ENCODE measurements around the gene RASAL3.

RASAL3 gene

GRCh38 chr19:15418579-15419412, 45.5 kb downstream of the RASAL3 start, which contains the start of gene AKAP8L (continued):
- TF ChIP-seq ZBTB48 (tag by site-specific recombination; IDR thresholded peaks at IDR 0.05) = peak; percentile 62
- peak; percentile 83 for TF ChIP-seq HIC1 (tag by site-specific recombination; IDR thresholded peaks at IDR 0.05)
- peak; percentile 93 for TF ChIP-seq YY1 (tag by site-specific recombination; IDR thresholded peaks at IDR 0.05)
- peak; percentile 89; the same call in 1 of the 2 replicates for TF ChIP-seq ZSCAN5A (tag by site-specific recombination; IDR thresholded peaks at IDR 0.05)
- peak; percentile 73; the same call in 1 of the 2 replicates for TF ChIP-seq ZBTB20 (tag by site-specific recombination; IDR thresholded peaks at IDR 0.05)
- TF ChIP-seq ZSCAN4 (tag by site-specific recombination; IDR thresholded peaks at IDR 0.05) = no peak
- TF ChIP-seq GLIS1 (tag by site-specific recombination; IDR thresholded peaks at IDR 0.05) = 0 out of 2 replicates have a peak, but pooled peaks have one; percentile 40
- no peak for TF ChIP-seq ZNF555 (tag by site-specific recombination; conservative IDR thresholded peaks at IDR 0.05)
- no peak for TF ChIP-seq ZNF350 (tag by site-specific recombination; IDR thresholded peaks at IDR 0.05)
- TF ChIP-seq SALL2 (tag by site-specific recombination; IDR thresholded peaks at IDR 0.05; ENCODE audit: borderline replicate concordance) = no peak
- peak; percentile 86 for TF ChIP-seq ZXDB (tag by site-specific recombination; IDR thresholded peaks at IDR 0.05)
- TF ChIP-seq ZNF639 (tag by site-specific recombination; IDR thresholded peaks at IDR 0.05) = 0 out of 2 replicates have a peak, but pooled peaks have one; percentile 54
- TF ChIP-seq ZNF280D (tag by site-specific recombination; IDR thresholded peaks at IDR 0.05) = peak; percentile 65; the same call in 1 of the 2 replicates
- TF ChIP-seq ZSCAN18 (tag by site-specific recombination; IDR thresholded peaks at IDR 0.05) = no peak
- no peak for TF ChIP-seq ZNF701 (tag by site-specific recombination; IDR thresholded peaks at IDR 0.05)
- peak; percentile 99 for TF ChIP-seq SP2 (tag by site-specific recombination; IDR thresholded peaks at IDR 0.05)
- TF ChIP-seq ZFP37 (tag by site-specific recombination; IDR thresholded peaks at IDR 0.05) = peak; percentile 97
- no peak for TF ChIP-seq HOXC10 (CRISPR knock-in tag; IDR thresholded peaks at IDR 0.05)
- no peak for TF ChIP-seq ZNF19 (tag by site-specific recombination; IDR thresholded peaks at IDR 0.05; ENCODE audit: low read depth)
- no peak for TF ChIP-seq GLI2 (tag by site-specific recombination; IDR thresholded peaks at IDR 0.05; ENCODE audit: borderline replicate concordance, low read depth)
- TF ChIP-seq OSR2 (tag by site-specific recombination; IDR thresholded peaks at IDR 0.05) = peak; percentile 24
- no peak for TF ChIP-seq ZFP3 (tag by site-specific recombination; IDR thresholded peaks at IDR 0.05; ENCODE audit: low read depth)
- TF ChIP-seq ZNF48 (tag by site-specific recombination; IDR thresholded peaks at IDR 0.05) = no peak
- TF ChIP-seq IKZF3 (tag by site-specific recombination; IDR thresholded peaks at IDR 0.05) = no peak
- TF ChIP-seq ZNF214 (tag by site-specific recombination; IDR thresholded peaks at IDR 0.05; ENCODE audit: borderline replicate concordance) = no peak
- TF ChIP-seq ZNF184 (tag by site-specific recombination; IDR thresholded peaks at IDR 0.05) = no peak
- TF ChIP-seq ZNF513 (tag by site-specific recombination; IDR thresholded peaks at IDR 0.05) = no peak
